Endothelial cell of umbilical vein (primary cell): ENCODE measurements around the gene ZNF497. TPM values are rescaled to one million over a fixed set of nuclear protein-coding genes. Genes with fewer than 3 reads are reported as not detected.

Experiments
- BruUV-seq: library from RNA; stranded (reverse); fragments of 400-500 nt; replicated peaks from 2 replicates; lab custom pipeline; 2021; lab: Mats Ljungman, UMichigan
- CTCF ChIA-PET: fragments of 300-600, 350-600 bp; sonication (Branson Sonifier 250); formaldehyde crosslinking; loops from one replicate; lab custom pipeline; 2021; ENCODE audit warnings: antibody characterized with exemption, inconsistent platforms; lab: Charles Lee
- POLR2A ChIA-PET: fragments of 300-600, 350-600 bp; sonication (Branson Sonifier 250); formaldehyde crosslinking; loops from one replicate; lab custom pipeline; 2021; ENCODE audit warnings: antibody characterized with exemption, inconsistent platforms; lab: Charles Lee
- DNase-seq: peaks from one replicate; pipeline ENCODE4 v3.0.0-alpha.2; 2011; ENCODE audit warnings: low read depth, low spot score
- FAIRE-seq: peaks from 2 replicates; lab custom pipeline; 2011; peaks lifted over from hg19 to GRCh38; lab: Jason Lieb, UNC
- H2AFZ ChIP-seq: 2 replicates; pipeline ENCODE4 v1.6.0; 2012; ENCODE audit warnings: low read depth, low read length, control low read depth, inconsistent platforms
- H3K27ac ChIP-seq: 2 replicates; pipeline ENCODE4 v1.5.1; 2011; ENCODE audit warnings: low read depth, mild to moderate bottlenecking, control low read depth, low read length, moderate library complexity; ENCODE audit not compliant: insufficient read depth
- H3K27me3 ChIP-seq, 2 experiments: 2 replicates each; pipeline versions ENCODE4 v1.6.0 to v1.6.1; 2011; ENCODE audit warnings: low read length in 2 of 2, mixed read lengths in 1 of 2; ENCODE audit not compliant: control insufficient read depth in 2 of 2, insufficient read depth in 2 of 2
- H3K36me3 ChIP-seq, 2 experiments: 2 replicates in 1 of 2; 3 replicates in 1 of 2; pipeline ENCODE4 v1.5.1; 2011; ENCODE audit warnings: low read length in 2 of 2, mild to moderate bottlenecking in 1 of 2, moderate library complexity in 1 of 2; ENCODE audit not compliant: control insufficient read depth in 2 of 2, insufficient read depth in 2 of 2; ENCODE audit errors: extremely low read depth in 1 of 2
- H3K4me1 ChIP-seq: 3 replicates; pipeline ENCODE4 v1.5.1; 2011; ENCODE audit warnings: mild to moderate bottlenecking, low read length; ENCODE audit not compliant: control insufficient read depth, insufficient read depth; ENCODE audit errors: extremely low read depth
- H3K4me2 ChIP-seq: 2 replicates; pipeline ENCODE4 v1.6.1; 2011; ENCODE audit warnings: low read length, control low read depth, mixed read lengths; ENCODE audit not compliant: insufficient read depth
- H3K4me3 ChIP-seq, 3 experiments: fragments of 200-600 bp in 1 of 3; sonication (generic), shearing (Covaris generic) in 1 of 3; replicated peaks in 1 of 3; 2 replicates each; pipeline ENCODE4 v1.5.1; 2011 to 2016; ENCODE audit warnings: control low read depth in 3 of 3, low read length in 3 of 3, mild to moderate bottlenecking in 2 of 3, inconsistent platforms in 1 of 3, low read depth in 1 of 3, moderate library complexity in 1 of 3; ENCODE audit not compliant: insufficient read depth in 1 of 3
- H3K79me2 ChIP-seq: 2 replicates; pipeline ENCODE4 v1.6.0; 2012; ENCODE audit warnings: low read length, inconsistent platforms; ENCODE audit not compliant: control insufficient read depth, insufficient read depth
- H3K9ac ChIP-seq: replicated peaks from 2 replicates; pipeline ENCODE3; 2011; ENCODE audit warnings: low read length, control low read depth; ENCODE audit not compliant: insufficient read depth; ENCODE audit errors: extremely low read depth
- H3K9me1 ChIP-seq: replicated peaks from 3 replicates; pipeline ENCODE4 v1.6.0; 2011; ENCODE audit warnings: mild to moderate bottlenecking, low read length; ENCODE audit not compliant: control insufficient read depth, insufficient read depth; ENCODE audit errors: extremely low read depth
- H3K9me3 ChIP-seq: replicated peaks from 2 replicates; pipeline ENCODE4 v1.5.1; 2012; ENCODE audit warnings: low read length, inconsistent platforms; ENCODE audit not compliant: control insufficient read depth, insufficient read depth
- H4K20me1 ChIP-seq: replicated peaks from 2 replicates; pipeline ENCODE3; 2011; ENCODE audit warnings: mild to moderate bottlenecking, low read length; ENCODE audit not compliant: control insufficient read depth, insufficient read depth; ENCODE audit errors: extremely low read depth
- EZH2 ChIP-seq: IDR thresholded peaks from 2 replicates; pipeline ENCODE4 v1.6.1; 2012; ENCODE audit warnings: borderline replicate concordance, low read depth, mild to moderate bottlenecking, moderate library complexity, low read length, inconsistent platforms; ENCODE audit not compliant: severe bottlenecking
- FOS ChIP-seq: IDR thresholded peaks from 2 replicates; pipeline ENCODE4 v1.6.1; 2011; ENCODE audit warnings: mild to moderate bottlenecking, low read length, moderate library complexity, borderline replicate concordance; ENCODE audit not compliant: insufficient read depth
- GATA2 ChIP-seq: IDR thresholded peaks from 2 replicates; pipeline ENCODE4 v1.7.0; 2011; ENCODE audit warnings: low read depth, mild to moderate bottlenecking, moderate library complexity, mixed read lengths, low read length; ENCODE audit not compliant: insufficient read length, insufficient read depth
- MYC ChIP-seq: IDR thresholded peaks from one replicate; pipeline ENCODE4 v1.6.1; 2011; ENCODE audit warnings: mild to moderate bottlenecking, low read depth, low read length
- POLR2A ChIP-seq: IDR thresholded peaks from 2 replicates; pipeline ENCODE4 v1.6.1; 2012; ENCODE audit warnings: low read depth, mild to moderate bottlenecking, control low read depth, low read length
- POLR2AphosphoS5 ChIP-seq: IDR thresholded peaks from 2 replicates; pipeline ENCODE4 v1.6.1; 2012; ENCODE audit warnings: low read depth, mild to moderate bottlenecking, control low read depth, low read length, moderate library complexity; ENCODE audit not compliant: insufficient read depth
- dilution Hi-C: fragments of 300-500 bp; cut with MboI; formaldehyde crosslinking; loops from one replicate; pipeline ENCODE4 v1.15.0; 2019; ENCODE audit warnings: low sequenced_read_pairs; ENCODE audit not compliant: extremely low pct_ligation_motif_present
- intact Hi-C: fragments of 100-400 bp; cut with micrococcal nuclease; formaldehyde crosslinking; loops from one replicate; pipeline ENCODE4 v1.10.0; 2022
- polyA plus RNA-seq, 4 experiments: library from polyadenylated mRNA; depleted of rRNA in 3 of 4; stranded (reverse) in 3 of 4; unstranded in 1 of 4; fragments of >200 nt; gene quantifications; 2 replicates each; pipeline versions ENCODE4 v1.2.1 to v1.2.3, GENCODE V29; 2011 to 2012; ENCODE audit warnings: missing spikeins in 1 of 4
- total RNA-seq: library from RNA; stranded (reverse); gene quantifications from 2 replicates; pipeline ENCODE4 v1.2.3, GENCODE V29; 2021
- TF ChIP-seq, protein P1 (sequence below): IDR thresholded peaks from 2 replicates; pipeline ENCODE4 v1.6.1; 2011; ENCODE audit not compliant: insufficient read depth, insufficient read length

ZNF497 gene
- total and polyA plus RNA-seq, 2 donors (not counting 3 experiments of a cell fraction or from before 2014, with no cell fraction given) = 0.40 to 1.3 TPM

DNA sequence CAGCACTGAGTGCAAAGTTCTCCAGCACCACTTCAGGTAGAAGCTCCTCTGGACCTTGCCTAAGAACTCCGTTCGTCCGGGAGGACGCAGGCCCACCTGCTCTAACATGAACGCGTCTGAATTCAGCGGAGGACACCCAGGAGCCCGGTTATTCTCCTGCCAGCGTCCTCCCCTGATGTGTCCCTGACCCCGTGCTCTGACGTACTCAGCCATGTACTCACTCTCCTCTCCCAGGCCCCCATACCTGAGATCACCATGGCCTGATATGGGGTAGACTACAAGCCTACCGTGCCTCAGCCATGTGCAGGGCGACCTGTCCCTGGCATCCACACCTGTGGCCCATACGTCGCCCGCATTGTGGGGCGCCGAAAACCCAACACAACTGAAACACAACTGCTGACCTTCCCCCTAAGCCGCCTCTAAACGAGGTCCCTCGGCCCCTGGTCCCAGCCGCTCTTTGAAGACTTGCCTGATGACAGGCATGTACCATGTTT is 45.2 kb upstream of the ZNF497 start:
- dilution Hi-C loops = no loop called here
- H3K79me2 ChIP-seq = peaks cover 10% of the 10 kb centered on the region
- POLR2A ChIA-PET = interaction anchor here (1.0 kb wide), 1 partner anchor 32 kb away, joined by 3 read pairs; the partner anchor contains the start of gene ZNF132
- H3K4me1 ChIP-seq = peaks cover 15% of the 10 kb centered on the region
- H3K9ac ChIP-seq = peak overlapping the region; percentile 49
- no peaks in the 10 kb centered on the region for H3K27me3 ChIP-seq
- peak overlapping the region; percentile 27 for H3K27ac ChIP-seq
- CTCF ChIA-PET = interaction anchor here (1.0 kb wide), 1 partner anchor 45 kb away, joined by 3 read pairs; the partner anchor contains the start of gene ZNF497
- DNase-seq (no peak), FAIRE-seq (peak; percentile 18)
- TF ChIP-seq FOS (no peak), GATA2 (no peak), EZH2 (no peak), MYC (no peak), POLR2A (no peak), POLR2AphosphoS5 (no peak)
- TF ChIP-seq, protein P1, sequence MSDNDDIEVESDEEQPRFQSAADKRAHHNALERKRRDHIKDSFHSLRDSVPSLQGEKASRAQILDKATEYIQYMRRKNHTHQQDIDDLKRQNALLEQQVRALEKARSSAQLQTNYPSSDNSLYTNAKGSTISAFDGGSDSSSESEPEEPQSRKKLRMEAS = no peak
- H3K36me3 ChIP-seq = no peaks in the 10 kb centered on the region
- peak overlapping the region; percentile 84 for H2AFZ ChIP-seq
- H3K9me3 ChIP-seq = no peaks in the 10 kb centered on the region
- H3K4me2 ChIP-seq = peak overlapping the region; percentile 53
- H4K20me1 ChIP-seq = no peaks in the 10 kb centered on the region
- H3K4me3 ChIP-seq = peak overlapping the region; percentile 51 to 93 (median 66)
- H3K9me1 ChIP-seq = no peaks in the 10 kb centered on the region
- intact Hi-C loops = loop anchor here (1.0 to 2.0 kb wide), 8 partner anchors 33 to 225 kb away; partner anchors contain the start of genes ZNF132, ZNF274, ZNF324B and ZNF497
- no TSS peak for BruUV-seq
